SK-N-SH (cell line): ENCODE results near the gene RASL12. TPM values are rescaled to one million over a fixed set of nuclear protein-coding genes. Genes with fewer than 3 reads are reported as not detected.
A peak's percentile ranks its signal among the peaks of the same experiment; 100 is the strongest.

ENCODE experiments used
- CTCF ChIA-PET: fragments of 300-600, 350-600 bp; formaldehyde crosslinking; extraction: SDS; loops from one replicate; lab custom pipeline; 2021; lab: Yijun Ruan, JAX
- POLR2A ChIA-PET: fragments of 350-600 bp; sonication (Branson Sonifier 250); formaldehyde crosslinking; extraction: SDS; loops from one replicate; lab custom pipeline; 2020; ENCODE audit warnings: antibody characterized with exemption, inconsistent platforms; lab: Yijun Ruan, JAX
- DNase-seq: peaks from one replicate; pipeline ENCODE4 v3.0.0; 2012
- H2AFZ ChIP-seq: fragments of 200-600 bp; sonication (generic); 2 replicates; pipeline ENCODE4 v1.8.1; 2016; ENCODE audit warnings: antibody characterized with exemption, mild to moderate bottlenecking, low read depth
- H3F3A ChIP-seq: fragments of 200-600 bp; sonication (generic); replicated peaks from 2 replicates; pipeline ENCODE3; 2016; ENCODE audit warnings: antibody characterized with exemption, mild to moderate bottlenecking; ENCODE audit not compliant: insufficient read depth
- H3K27ac ChIP-seq, 2 experiments: fragments of 200-500 bp in 1 of 2; fragments of 200-600 bp in 1 of 2; sonication (Bioruptor generic) in 1 of 2; sonication (generic), shearing (Covaris generic) in 1 of 2; 2 replicates each; pipeline versions ENCODE4 v1.5.1 to v1.6.1; 2014 to 2016; ENCODE audit warnings: low read depth in 2 of 2, inconsistent platforms in 1 of 2, low read length in 1 of 2, mild to moderate bottlenecking in 1 of 2, mixed read lengths in 1 of 2
- H3K27me3 ChIP-seq: fragments of 200-600 bp; sonication (generic), shearing (Covaris generic); 2 replicates; pipeline ENCODE4 v1.6.1; 2016; ENCODE audit warnings: mixed run types; ENCODE audit not compliant: insufficient read depth
- H3K36me3 ChIP-seq, 2 experiments: fragments of 200-500 bp in 1 of 2; fragments of 200-600 bp in 1 of 2; sonication (Bioruptor generic) in 1 of 2; sonication (generic) in 1 of 2; replicated peaks in 1 of 2; 2 replicates each; pipeline versions ENCODE3 to v1.5.1; 2014 to 2016; ENCODE audit warnings: low read length in 1 of 2, mild to moderate bottlenecking in 1 of 2; ENCODE audit not compliant: insufficient read depth in 2 of 2, control insufficient read depth in 1 of 2
- H3K4me1 ChIP-seq, 2 experiments: fragments of 200-500 bp in 1 of 2; fragments of 200-600 bp in 1 of 2; sonication (Bioruptor generic) in 1 of 2; sonication (generic), shearing (Covaris generic) in 1 of 2; 2 replicates each; pipeline versions ENCODE4 v1.5.1 to v1.6.1; 2014 to 2016; ENCODE audit warnings: low read depth in 1 of 2, low read length in 1 of 2, mixed run types in 1 of 2; ENCODE audit not compliant: insufficient read depth in 2 of 2, control insufficient read depth in 1 of 2
- H3K4me2 ChIP-seq: fragments of 200-600 bp; sonication (generic), shearing (Covaris generic); 2 replicates; pipeline ENCODE4 v1.6.1; 2017; ENCODE audit warnings: mixed run types
- H3K4me3 ChIP-seq, 2 experiments: fragments of 200-500 bp in 1 of 2; fragments of 200-600 bp in 1 of 2; sonication (Bioruptor generic) in 1 of 2; sonication (generic), shearing (Covaris generic) in 1 of 2; 2 replicates each; pipeline versions ENCODE4 v1.5.1 to v1.8.1; 2014 to 2016; ENCODE audit warnings: low read depth in 2 of 2, inconsistent platforms in 1 of 2, low read length in 1 of 2, mild to moderate bottlenecking in 1 of 2, mixed read lengths in 1 of 2, moderate library complexity in 1 of 2
- H3K79me2 ChIP-seq: fragments of 200-600 bp; sonication (generic); 2 replicates; pipeline ENCODE4 v1.8.1; 2017; ENCODE audit warnings: mild to moderate bottlenecking; ENCODE audit not compliant: insufficient read depth
- H3K9ac ChIP-seq: fragments of 200-600 bp; sonication (generic); 2 replicates; pipeline ENCODE4 v1.6.1; 2017; ENCODE audit warnings: mixed run types
- H3K9me2 ChIP-seq: fragments of 200-600 bp; sonication (generic); 2 replicates; pipeline ENCODE4 v1.6.1; 2017; ENCODE audit warnings: mixed run types
- H3K9me3 ChIP-seq: fragments of 200-600 bp; sonication (generic); 2 replicates; pipeline ENCODE4 v1.6.1; 2017; ENCODE audit warnings: mixed run types, mild to moderate bottlenecking, moderate library complexity
- H4K20me1 ChIP-seq: fragments of 200-600 bp; sonication (generic); 2 replicates; pipeline ENCODE4 v1.6.1; 2017; ENCODE audit warnings: mild to moderate bottlenecking, mixed run types; ENCODE audit not compliant: insufficient read depth
- EZH2phosphoT487 ChIP-seq: fragments of 200-600 bp; sonication (generic); IDR thresholded peaks from 2 replicates; pipeline ENCODE4 v1.6.1; 2017; ENCODE audit warnings: low read depth, mixed run types, mild to moderate bottlenecking, antibody characterized with exemption, moderate library complexity, borderline replicate concordance
- FOXJ3 ChIP-seq: sonication (generic); formaldehyde crosslinking; IDR thresholded peaks from 2 replicates; pipeline ENCODE4 v1.5.1; 2020; ENCODE audit warnings: mild to moderate bottlenecking, missing genetic modification reagents
- GATA2 ChIP-seq: sonication (generic); formaldehyde crosslinking; IDR thresholded peaks from 2 replicates; pipeline ENCODE4 v1.5.0; 2020; ENCODE audit warnings: mild to moderate bottlenecking, missing genetic modification reagents
- IRF3 ChIP-seq: fragments of 150-350 bp; IDR thresholded peaks from 2 replicates; pipeline ENCODE4 v1.6.1; 2016; ENCODE audit warnings: mild to moderate bottlenecking, low read depth, low read length
- JUND ChIP-seq: IDR thresholded peaks from 2 replicates; pipeline ENCODE4 v1.4.0; 2012
- NRF1 ChIP-seq: IDR thresholded peaks from 2 replicates; pipeline ENCODE4 v1.6.1; 2012; ENCODE audit warnings: low read depth, mild to moderate bottlenecking, low read length
- RAD21 ChIP-seq: IDR thresholded peaks from 2 replicates; pipeline ENCODE4 v1.6.1; 2012; ENCODE audit warnings: mild to moderate bottlenecking, low read length
- SMC3 ChIP-seq: IDR thresholded peaks from 2 replicates; pipeline ENCODE4 v1.6.1; 2012; ENCODE audit warnings: low read depth, low read length, improper control_type of control experiment
- TAF1 ChIP-seq: IDR thresholded peaks from 2 replicates; pipeline ENCODE4 v1.6.1; 2012; ENCODE audit warnings: low read depth, mild to moderate bottlenecking, low read length, moderate library complexity, borderline replicate concordance
- WGBS: methylation state at CpG from one replicate; pipeline ENCODE4 v1.1.6; 2017; ENCODE audit warnings: low lambda C conversion rate; 5-methylcytosine and 5-hydroxymethylcytosine counted together
- polyA plus RNA-seq, 3 experiments: library from polyadenylated mRNA; depleted of rRNA; stranded (reverse); fragments of >200 nt; gene quantifications; 2 replicates each; pipeline ENCODE4 v1.2.3, GENCODE V29; 2012
- TF ChIP-seq, protein P1 (sequence below): fragments of 200-600 bp; sonication (generic); IDR thresholded peaks from 2 replicates; pipeline ENCODE4 v1.6.1; 2017; ENCODE audit warnings: antibody characterized with exemption, mild to moderate bottlenecking, moderate library complexity

Gene RASL12
- polyA plus RNA-seq, 1 of the 3 experiments (the other 2 are of a cell fraction), result not detected

GRCh38 chr15:65085990-65086679, 18.3 kb upstream of the RASL12 start:
- H2AFZ ChIP-seq, result no peak overlapping the region
- H3K4me1 ChIP-seq, result peaks cover 0 to 35% of the 10 kb centered on the region in 2 experiments; a peak in 1 of 4 replicates

DNA sequence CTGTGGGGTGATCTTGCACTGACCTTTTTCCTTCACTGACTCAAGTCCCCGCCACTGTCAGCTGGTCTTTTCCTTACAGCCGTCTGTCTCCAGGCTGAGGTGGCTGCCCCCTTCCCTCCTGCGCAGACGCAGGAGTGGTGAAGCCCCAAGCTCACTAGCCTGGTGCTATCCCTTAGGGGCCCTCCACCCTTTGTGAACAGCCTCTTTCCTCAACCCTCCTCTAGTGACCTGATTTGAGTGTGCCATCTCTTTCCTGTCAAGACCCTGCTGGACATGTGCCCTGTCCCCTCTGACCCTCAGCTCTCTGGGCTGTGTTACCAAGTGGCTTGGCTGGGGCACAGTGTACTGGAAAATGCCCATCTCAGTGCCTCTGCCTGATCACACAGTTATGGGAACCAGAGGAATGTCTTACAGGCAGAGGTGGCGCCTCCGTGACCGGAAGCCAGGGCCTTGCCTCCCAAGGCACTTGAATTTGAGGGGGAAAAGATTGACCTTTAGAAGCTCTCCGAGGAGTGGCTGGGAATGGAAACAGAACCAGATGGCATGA, 17.5 kb upstream of the RASL12 start:
- Histone ChIP-seq H3K4me1 (peaks cover 0 to 35% of the 10 kb centered on the region in 2 experiments; a peak in 1 of 4 replicates), H3F3A (no peaks in the 10 kb centered on the region), H3K36me3 (no peaks in the 10 kb centered on the region), H3K4me3 (no peak overlapping the region)
- no peak for TF ChIP-seq NRF1
- TF ChIP-seq FOXJ3 (CRISPR knock-in tag), result no peak
- TF ChIP-seq JUND, result no peak
- no peak for TF ChIP-seq IRF3
- TF ChIP-seq EZH2phosphoT487, result no peak
- TF ChIP-seq, all 33 proteins: peak for 0
- Histone ChIP-seq H4K20me1 (no peaks in the 10 kb centered on the region), H3K79me2 (no peaks in the 10 kb centered on the region), H3K9me2 (no peaks in the 10 kb centered on the region), H3K9me3 (no peaks in the 10 kb centered on the region), H3K27ac (no peak overlapping the region), H3K4me2 (no peak overlapping the region), H2AFZ (no peak overlapping the region), H3K27me3 (no peaks in the 10 kb centered on the region), H3K9ac (no peak overlapping the region)
- ChIA-PET POLR2A (interaction anchor here (0.6 kb wide), 1 partner anchor 253 kb away, joined by 4 read pairs; no protein-coding TSS in a partner anchor), CTCF (interaction anchor here (0.9 to 8.3 kb wide), 11 partner anchors 9 to 354 kb away, joined by 3 to 99 read pairs (median 4); partner anchors contain the start of gene UBAP1L)
- DNase-seq, result no peak
- WGBS, result 90% methylated on average over 8 of the region's 8 CpGs

More at GRCh38 chr15:65085990-65086679, 18.3 kb upstream of the RASL12 start:
- no peaks in the 10 kb centered on the region for H3K9me2 ChIP-seq
- H4K20me1 ChIP-seq, result no peaks in the 10 kb centered on the region
- H3K36me3 ChIP-seq, result no peaks in the 10 kb centered on the region
- no peak overlapping the region for H3K9ac ChIP-seq
- no peak overlapping the region for H3K27ac ChIP-seq
- no peak overlapping the region for H3K4me2 ChIP-seq
- no peaks in the 10 kb centered on the region for H3K9me3 ChIP-seq
- ChIA-PET CTCF (interaction anchor here (0.9 to 8.3 kb wide), 19 partner anchors 8 to 355 kb away, joined by 3 to 99 read pairs (median 5); partner anchors contain the start of genes KBTBD13 and UBAP1L), POLR2A (interaction anchor here (0.6 kb wide), 1 partner anchor 254 kb away, joined by 4 read pairs; no protein-coding TSS in a partner anchor)
- no peaks in the 10 kb centered on the region for H3K79me2 ChIP-seq
- 82% methylated on average over 4 of the region's 6 CpGs for WGBS
- H3F3A ChIP-seq, result no peaks in the 10 kb centered on the region
- TF ChIP-seq, protein P1, sequence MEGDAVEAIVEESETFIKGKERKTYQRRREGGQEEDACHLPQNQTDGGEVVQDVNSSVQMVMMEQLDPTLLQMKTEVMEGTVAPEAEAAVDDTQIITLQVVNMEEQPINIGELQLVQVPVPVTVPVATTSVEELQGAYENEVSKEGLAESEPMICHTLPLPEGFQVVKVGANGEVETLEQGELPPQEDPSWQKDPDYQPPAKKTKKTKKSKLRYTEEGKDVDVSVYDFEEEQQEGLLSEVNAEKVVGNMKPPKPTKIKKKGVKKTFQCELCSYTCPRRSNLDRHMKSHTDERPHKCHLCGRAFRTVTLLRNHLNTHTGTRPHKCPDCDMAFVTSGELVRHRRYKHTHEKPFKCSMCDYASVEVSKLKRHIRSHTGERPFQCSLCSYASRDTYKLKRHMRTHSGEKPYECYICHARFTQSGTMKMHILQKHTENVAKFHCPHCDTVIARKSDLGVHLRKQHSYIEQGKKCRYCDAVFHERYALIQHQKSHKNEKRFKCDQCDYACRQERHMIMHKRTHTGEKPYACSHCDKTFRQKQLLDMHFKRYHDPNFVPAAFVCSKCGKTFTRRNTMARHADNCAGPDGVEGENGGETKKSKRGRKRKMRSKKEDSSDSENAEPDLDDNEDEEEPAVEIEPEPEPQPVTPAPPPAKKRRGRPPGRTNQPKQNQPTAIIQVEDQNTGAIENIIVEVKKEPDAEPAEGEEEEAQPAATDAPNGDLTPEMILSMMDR, result peak; percentile 57
- TF ChIP-seq SMC3, result peak; percentile 37; the same call in 1 of the 2 replicates
- TF ChIP-seq TAF1, result no peak
- no peak for TF ChIP-seq FOXJ3 (CRISPR knock-in tag)
- peak; percentile 56 for TF ChIP-seq RAD21
- TF ChIP-seq GATA2, result no peak
- H3K4me3 ChIP-seq, result no peak overlapping the region
- H3K27me3 ChIP-seq, result no peaks in the 10 kb centered on the region
- peak; percentile 69 for DNase-seq
